ENCODE measurements around the gene CAP2.
A peak's percentile ranks its signal among the peaks of the same experiment; 100 is the strongest.

CAP2 gene

DNA sequence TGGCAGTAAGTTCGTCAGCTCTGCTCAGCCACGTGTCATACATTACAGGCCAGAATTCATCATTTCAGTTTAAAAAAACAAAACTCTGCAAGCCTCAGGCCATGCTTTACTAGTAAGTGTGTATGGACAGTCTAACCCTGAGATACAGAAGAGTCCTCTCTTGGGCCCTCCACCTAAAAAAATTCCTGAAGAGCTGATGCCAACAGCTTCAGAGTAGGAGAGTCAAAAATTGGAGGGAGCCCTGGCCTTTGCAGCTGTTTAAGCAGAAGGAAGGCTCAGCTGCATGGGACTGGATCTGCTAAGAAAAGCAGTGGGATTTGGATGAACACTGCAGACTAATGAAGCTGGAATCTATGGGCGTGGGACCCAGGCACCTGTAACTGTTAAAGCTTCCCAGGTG is 159.5 kb downstream of the CAP2 start:
- Histone ChIP-seq H3K4me3 (ENCODE audit: low read depth, low read length) (no peak overlapping the region), H3K36me3 (replicated peaks) (peaks cover 2% of the 10 kb centered on the region), H3K27ac (no peak overlapping the region), H3K27me3 (replicated peaks) (no peaks in the 10 kb centered on the region)
- TF ChIP-seq, protein P1, sequence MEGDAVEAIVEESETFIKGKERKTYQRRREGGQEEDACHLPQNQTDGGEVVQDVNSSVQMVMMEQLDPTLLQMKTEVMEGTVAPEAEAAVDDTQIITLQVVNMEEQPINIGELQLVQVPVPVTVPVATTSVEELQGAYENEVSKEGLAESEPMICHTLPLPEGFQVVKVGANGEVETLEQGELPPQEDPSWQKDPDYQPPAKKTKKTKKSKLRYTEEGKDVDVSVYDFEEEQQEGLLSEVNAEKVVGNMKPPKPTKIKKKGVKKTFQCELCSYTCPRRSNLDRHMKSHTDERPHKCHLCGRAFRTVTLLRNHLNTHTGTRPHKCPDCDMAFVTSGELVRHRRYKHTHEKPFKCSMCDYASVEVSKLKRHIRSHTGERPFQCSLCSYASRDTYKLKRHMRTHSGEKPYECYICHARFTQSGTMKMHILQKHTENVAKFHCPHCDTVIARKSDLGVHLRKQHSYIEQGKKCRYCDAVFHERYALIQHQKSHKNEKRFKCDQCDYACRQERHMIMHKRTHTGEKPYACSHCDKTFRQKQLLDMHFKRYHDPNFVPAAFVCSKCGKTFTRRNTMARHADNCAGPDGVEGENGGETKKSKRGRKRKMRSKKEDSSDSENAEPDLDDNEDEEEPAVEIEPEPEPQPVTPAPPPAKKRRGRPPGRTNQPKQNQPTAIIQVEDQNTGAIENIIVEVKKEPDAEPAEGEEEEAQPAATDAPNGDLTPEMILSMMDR (IDR thresholded peaks at IDR 0.05; ENCODE audit: low read depth, low read length, missing control alignments), result no peak
- in situ Hi-C loops (cut with HindIII; ENCODE audit: low pct_ligation_motif_present, low sequenced_read_pairs), result no loop called here
- no peak for DNase-seq

DNA sequence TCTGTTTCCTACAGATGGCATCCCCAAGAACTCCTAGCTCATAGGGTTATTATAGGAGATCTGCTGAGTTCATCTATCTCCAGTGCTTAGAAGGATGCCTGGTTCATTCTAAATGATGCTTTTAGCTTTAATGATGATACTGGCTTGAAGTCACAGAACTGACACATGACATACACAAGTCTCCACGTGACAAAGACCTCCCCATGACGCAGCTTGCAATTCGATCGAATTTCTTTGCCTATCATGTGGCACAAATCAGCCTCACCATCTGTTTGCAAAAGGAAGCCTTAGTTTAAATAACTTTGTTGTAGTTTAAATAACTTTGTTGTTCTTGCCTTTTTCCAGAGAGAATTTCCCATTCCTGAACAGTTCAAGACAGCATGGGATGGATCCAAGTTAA is 162.6 kb downstream of the CAP2 start:
- H3K36me3 ChIP-seq (replicated peaks), result peaks cover 2% of the 10 kb centered on the region
- no peak overlapping the region for H3K4me3 ChIP-seq (ENCODE audit: low read depth, low read length)
- no peak for DNase-seq
- TF ChIP-seq, protein P1 (IDR thresholded peaks at IDR 0.05; ENCODE audit: low read depth, low read length, missing control alignments), result no peak
- no peaks in the 10 kb centered on the region for H3K27me3 ChIP-seq (replicated peaks)
- no peak overlapping the region for H3K27ac ChIP-seq
- in situ Hi-C loops (cut with HindIII; ENCODE audit: low pct_ligation_motif_present, low sequenced_read_pairs), result no loop called here

DNA sequence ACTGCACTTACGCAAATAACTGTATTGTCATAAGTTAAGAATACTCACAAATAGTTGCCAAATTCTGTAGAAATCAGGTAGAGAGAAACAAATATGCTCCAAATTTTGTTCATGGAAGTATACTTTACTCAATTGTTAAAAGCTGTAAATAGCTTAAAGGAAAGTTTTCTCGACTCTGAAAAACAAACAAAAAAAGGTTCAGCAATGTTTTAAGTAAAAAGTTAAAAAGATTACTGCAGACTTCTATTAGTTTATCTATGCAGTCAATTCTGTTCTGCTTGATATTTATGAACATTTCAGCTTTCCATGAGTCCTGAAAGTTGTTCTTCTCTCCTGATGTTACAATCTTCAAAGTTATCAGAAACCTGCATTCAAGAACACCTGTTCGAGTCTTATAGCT is 169.2 kb downstream of the CAP2 start:
- TF ChIP-seq, protein P1 (IDR thresholded peaks at IDR 0.05; ENCODE audit: low read depth, low read length, missing control alignments), result no peak
- Histone ChIP-seq H3K27ac (no peak overlapping the region), H3K27me3 (replicated peaks) (no peaks in the 10 kb centered on the region), H3K36me3 (replicated peaks) (no peaks in the 10 kb centered on the region), H3K4me3 (ENCODE audit: low read depth, low read length) (no peak overlapping the region)
- in situ Hi-C loops (cut with HindIII; ENCODE audit: low pct_ligation_motif_present, low sequenced_read_pairs), result no loop called here
- no peak for DNase-seq

DNA sequence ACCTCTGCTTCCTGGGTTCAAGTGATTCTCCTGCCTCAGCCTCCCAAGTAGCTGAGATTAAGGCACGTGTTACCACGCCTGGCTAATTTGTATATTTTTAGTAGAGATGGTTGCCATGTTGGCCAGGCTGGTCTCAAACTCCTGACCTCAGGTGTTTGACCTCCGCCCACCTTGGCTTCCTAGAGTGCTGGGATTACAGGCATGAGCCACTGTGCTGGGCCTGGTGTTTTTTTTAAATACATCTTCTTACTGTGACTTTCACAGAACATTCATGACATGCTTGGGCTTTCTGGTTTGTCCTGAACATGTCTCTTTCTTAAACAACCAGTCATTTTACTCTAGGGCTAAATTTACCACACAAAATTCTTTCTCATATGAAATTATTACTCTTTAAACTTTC is 172.0 kb downstream of the CAP2 start:
- Histone ChIP-seq H3K27ac (no peak overlapping the region), H3K4me3 (ENCODE audit: low read depth, low read length) (no peak overlapping the region), H3K36me3 (replicated peaks) (no peaks in the 10 kb centered on the region), H3K27me3 (replicated peaks) (no peaks in the 10 kb centered on the region)
- TF ChIP-seq, protein P1 (IDR thresholded peaks at IDR 0.05; ENCODE audit: low read depth, low read length, missing control alignments), result no peak
- no peak for DNase-seq
- in situ Hi-C loops (cut with HindIII; ENCODE audit: low pct_ligation_motif_present, low sequenced_read_pairs), result no loop called here

DNA sequence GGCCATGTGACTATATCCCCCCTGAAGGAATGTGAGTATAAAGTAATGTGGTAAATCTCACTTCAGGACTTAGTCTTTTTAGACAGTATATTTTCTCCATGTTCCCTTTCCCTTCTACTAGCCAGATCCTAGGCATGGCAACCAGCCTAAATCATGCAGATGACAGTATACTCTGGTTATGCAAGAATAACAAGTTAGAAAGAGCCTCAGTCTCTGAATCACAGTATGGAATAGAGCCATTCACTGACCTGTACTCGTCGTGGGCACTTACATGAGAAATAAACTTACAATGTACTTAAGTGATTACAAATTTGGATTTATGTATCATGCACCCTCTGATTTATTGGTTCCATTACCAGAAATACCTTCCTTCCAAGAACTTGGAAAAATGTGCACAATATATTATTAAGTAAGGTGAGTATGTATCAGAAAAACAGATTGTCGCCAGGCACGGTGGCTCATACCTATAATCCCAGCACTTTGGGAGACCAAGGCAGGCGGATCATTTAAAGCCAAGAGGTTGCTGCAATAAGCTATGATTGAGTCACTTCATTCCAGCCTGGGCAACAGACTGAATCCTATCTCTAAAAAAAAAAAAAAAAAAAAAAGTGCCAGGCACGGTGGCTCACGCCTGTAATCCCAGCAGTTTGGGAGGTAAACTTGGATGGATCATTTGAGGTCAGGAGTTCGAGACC is 181.6 kb downstream of the CAP2 start:
- Histone ChIP-seq H3K4me3 (ENCODE audit: low read depth, low read length) (no peak overlapping the region), H3K27ac (no peak overlapping the region), H3K36me3 (replicated peaks) (no peaks in the 10 kb centered on the region), H3K27me3 (replicated peaks) (no peaks in the 10 kb centered on the region)
- TF ChIP-seq, protein P1 (IDR thresholded peaks at IDR 0.05; ENCODE audit: low read depth, low read length, missing control alignments), result no peak
- DNase-seq, result peak; percentile 78
- in situ Hi-C loops (cut with HindIII; ENCODE audit: low pct_ligation_motif_present, low sequenced_read_pairs), result no loop called here

DNA sequence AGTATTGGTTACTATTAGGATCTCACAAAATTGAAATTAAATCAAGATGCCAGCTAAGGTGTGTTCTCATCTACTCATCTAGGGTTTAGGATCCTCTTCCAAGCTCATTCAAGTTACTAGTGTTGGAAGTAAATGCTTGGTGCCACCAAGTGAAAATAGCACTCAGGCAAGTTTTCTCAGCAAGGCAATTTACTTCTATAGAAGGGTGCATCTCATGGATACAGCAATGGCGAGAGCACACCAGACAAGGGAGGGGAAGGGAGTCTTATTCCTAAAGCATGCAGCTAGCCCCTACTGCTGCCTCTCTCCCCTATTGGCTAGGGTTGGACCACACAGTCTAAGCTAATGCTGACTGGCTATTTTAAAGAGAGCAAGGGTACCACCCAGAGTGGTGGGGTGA is 183.7 kb downstream of the CAP2 start:
- Histone ChIP-seq H3K27ac (no peak overlapping the region), H3K27me3 (replicated peaks) (no peaks in the 10 kb centered on the region), H3K4me3 (ENCODE audit: low read depth, low read length) (no peak overlapping the region), H3K36me3 (replicated peaks) (no peaks in the 10 kb centered on the region)
- no peak for DNase-seq
- in situ Hi-C loops (cut with HindIII; ENCODE audit: low pct_ligation_motif_present, low sequenced_read_pairs), result no loop called here
- TF ChIP-seq, protein P1 (IDR thresholded peaks at IDR 0.05; ENCODE audit: low read depth, low read length, missing control alignments), result no peak

Data from brain microvascular endothelial cell (primary cell).